HFF-Myc (cell line): ENCODE results near the gene GLS.

Experiments
- DNase-seq: peaks from one replicate; pipeline ENCODE4 v3.0.0-alpha.2; 2011; ENCODE audit warnings: low read depth; ENCODE audit errors: extremely low read depth
- H3K4me3 ChIP-seq: replicated peaks from 2 replicates; pipeline ENCODE4 v1.5.1; 2011; ENCODE audit warnings: low read depth, mild to moderate bottlenecking, control low read depth, low read length
- CTCF ChIP-seq: IDR thresholded peaks from 2 replicates; pipeline ENCODE4 v1.5.1; 2012; ENCODE audit warnings: mild to moderate bottlenecking, low read depth, low read length, control low read depth; ENCODE audit errors: missing control alignments

The GLS gene

GRCh38 chr2:190893157-190893556, 12.5 kb downstream of the GLS start:
- no peak for TF ChIP-seq CTCF
- DNase-seq, result no peak
- no peak overlapping the region for H3K4me3 ChIP-seq

GRCh38 chr2:190896477-190896876, 15.9 kb downstream of the GLS start:
- TF ChIP-seq CTCF, result no peak
- no peak overlapping the region for H3K4me3 ChIP-seq
- no peak for DNase-seq

- no peak for DNase-seq
- H3K4me3 ChIP-seq, result no peak overlapping the region
- TF ChIP-seq CTCF, result no peak
Observed at GRCh38 chr2:190903693-190904450, 23.3 kb downstream of the GLS start.

- TF ChIP-seq CTCF, result no peak
- DNase-seq, result no peak
- no peak overlapping the region for H3K4me3 ChIP-seq
Observed at GRCh38 chr2:190904640-190905261, 24.1 kb downstream of the GLS start.

GRCh38 chr2:190908532-190908931, 27.9 kb downstream of the GLS start:
- no peak for DNase-seq
- H3K4me3 ChIP-seq, result no peak overlapping the region
- TF ChIP-seq CTCF, result no peak

- DNase-seq, result no peak
- no peak for TF ChIP-seq CTCF
- no peak overlapping the region for H3K4me3 ChIP-seq
Observed at GRCh38 chr2:190909680-190910079, 29.1 kb downstream of the GLS start.
